Measurements from ENCODE around the gene RCSD1.

Gene RCSD1

GRCh38 chr1:167617153-167618147 lies 12.6 kb upstream of the RCSD1 start:
- no peak for TF ChIP-seq CTCF (IDR thresholded peaks at IDR 0.05; ENCODE audit: extremely low read depth, insufficient read depth, missing control alignments)
- DNase-seq (ENCODE audit: low spot score): no peak
- in situ Hi-C loops (cut with MboI; ENCODE audit: low pct_unique_long_range_greater_than_20kb, low sequenced_read_pairs, unreplicated experiment): no loop called here

- TF ChIP-seq CTCF (IDR thresholded peaks at IDR 0.05; ENCODE audit: extremely low read depth, insufficient read depth, missing control alignments): no peak
- no peak for DNase-seq (ENCODE audit: low spot score)
- in situ Hi-C loops (cut with MboI; ENCODE audit: low pct_unique_long_range_greater_than_20kb, low sequenced_read_pairs, unreplicated experiment): no loop called here
Observed at GRCh38 chr1:167618366-167618765, 11.7 kb upstream of the RCSD1 start.

GRCh38 chr1:167618789-167619188 lies 11.2 kb upstream of the RCSD1 start:
- in situ Hi-C loops (cut with MboI; ENCODE audit: low pct_unique_long_range_greater_than_20kb, low sequenced_read_pairs, unreplicated experiment): no loop called here
- no peak for TF ChIP-seq CTCF (IDR thresholded peaks at IDR 0.05; ENCODE audit: extremely low read depth, insufficient read depth, missing control alignments)
- DNase-seq (ENCODE audit: low spot score): no peak

GRCh38 chr1:167620002-167620401 lies 10.0 kb upstream of the RCSD1 start:
- no peak for TF ChIP-seq CTCF (IDR thresholded peaks at IDR 0.05; ENCODE audit: extremely low read depth, insufficient read depth, missing control alignments)
- DNase-seq (ENCODE audit: low spot score): no peak
- in situ Hi-C loops (cut with MboI; ENCODE audit: low pct_unique_long_range_greater_than_20kb, low sequenced_read_pairs, unreplicated experiment): no loop called here

GRCh38 chr1:167621780-167622313 lies 8.2 kb upstream of the RCSD1 start:
- in situ Hi-C loops (cut with MboI; ENCODE audit: low pct_unique_long_range_greater_than_20kb, low sequenced_read_pairs, unreplicated experiment): no loop called here
- no peak for TF ChIP-seq CTCF (IDR thresholded peaks at IDR 0.05; ENCODE audit: extremely low read depth, insufficient read depth, missing control alignments)
- DNase-seq (ENCODE audit: low spot score): no peak

- TF ChIP-seq CTCF (IDR thresholded peaks at IDR 0.05; ENCODE audit: extremely low read depth, insufficient read depth, missing control alignments): no peak
- DNase-seq (ENCODE audit: low spot score): no peak
- in situ Hi-C loops (cut with MboI; ENCODE audit: low pct_unique_long_range_greater_than_20kb, low sequenced_read_pairs, unreplicated experiment): no loop called here
Observed at GRCh38 chr1:167623951-167624350, 6.1 kb upstream of the RCSD1 start.

Data from GM13977 (cell line).